GM23338 (cell line): ENCODE data around the gene MITF. TPM values are rescaled to one million over a fixed set of nuclear protein-coding genes. Genes with fewer than 3 reads are reported as not detected.

ENCODE experiments used
- ATAC-seq: fragments of 200-7000 bp; cut with Tn5 transposase; 3 replicates; pipeline ENCODE4 v1.9.1; 2020
- DNase-seq: peaks from one replicate; pipeline ENCODE4 v3.0.0-alpha.2; 2015; ENCODE audit warnings: low spot score
- H2AFZ ChIP-seq: fragments of 200-600 bp; sonication (generic); 2 replicates; pipeline ENCODE4 v1.8.0; 2016; ENCODE audit warnings: antibody characterized with exemption, mild to moderate bottlenecking, moderate library complexity
- H3F3A ChIP-seq: fragments of 200-600 bp; sonication (generic); replicated peaks from 2 replicates; pipeline ENCODE4 v1.8.0; 2017; ENCODE audit warnings: antibody characterized with exemption, mixed run types, low read depth
- H3K27ac ChIP-seq: fragments of 200-600 bp; sonication (generic); 2 replicates; pipeline ENCODE4 v1.6.1; 2016; ENCODE audit warnings: low read depth
- H3K27me3 ChIP-seq: fragments of 200-600 bp; sonication (generic); 2 replicates; pipeline ENCODE4 v1.8.0; 2016; ENCODE audit warnings: mild to moderate bottlenecking, mixed run types, moderate library complexity; ENCODE audit not compliant: insufficient read depth
- H3K36me3 ChIP-seq: fragments of 200-600 bp; sonication (generic); 2 replicates; pipeline ENCODE4 v1.8.0; 2016; ENCODE audit warnings: mild to moderate bottlenecking; ENCODE audit not compliant: insufficient read depth
- H3K4me1 ChIP-seq: fragments of 200-600 bp; sonication (generic); 2 replicates; pipeline ENCODE4 v1.8.0; 2016; ENCODE audit warnings: mild to moderate bottlenecking, moderate library complexity; ENCODE audit not compliant: insufficient read depth
- H3K4me2 ChIP-seq: fragments of 200-600 bp; sonication (generic); 2 replicates; pipeline ENCODE4 v1.7.1; 2017; ENCODE audit warnings: mixed run types
- H3K4me3 ChIP-seq: fragments of 200-600 bp; sonication (generic); 2 replicates; pipeline ENCODE4 v1.6.1; 2016; ENCODE audit warnings: mixed run types
- H3K79me2 ChIP-seq: fragments of 200-600 bp; sonication (generic); replicated peaks from 2 replicates; pipeline ENCODE4 v1.8.0; 2017; ENCODE audit warnings: mild to moderate bottlenecking; ENCODE audit not compliant: insufficient read depth
- H3K9me2 ChIP-seq: fragments of 200-600 bp; sonication (generic); 2 replicates; pipeline ENCODE4 v1.8.0; 2017; ENCODE audit not compliant: insufficient read depth
- H4K20me1 ChIP-seq: fragments of 200-600 bp; sonication (generic); replicated peaks from 2 replicates; pipeline ENCODE4 v1.8.0; 2017; ENCODE audit warnings: mild to moderate bottlenecking; ENCODE audit not compliant: insufficient read depth
- H3K27ac Mint-ChIP-seq: 2 replicates; pipeline ENCODE4 v1.8.0; 2020; ENCODE audit warnings: inconsistent platforms, mild to moderate bottlenecking, moderate library complexity, mixed read lengths
- H3K27me3 Mint-ChIP-seq: 3 replicates; pipeline ENCODE4 v1.8.0; 2022; ENCODE audit warnings: low read depth, mild to moderate bottlenecking, moderate library complexity, mixed read lengths, inconsistent platforms; ENCODE audit not compliant: insufficient read depth, poor library complexity
- H3K36me3 Mint-ChIP-seq: 3 replicates; pipeline ENCODE4 v1.8.0; 2021; ENCODE audit warnings: low read depth, mild to moderate bottlenecking, inconsistent platforms, moderate library complexity, mixed read lengths
- H3K4me1 Mint-ChIP-seq: 3 replicates; pipeline ENCODE4 v1.8.0; 2020; ENCODE audit warnings: mild to moderate bottlenecking, inconsistent platforms, mixed read lengths
- H3K4me3 Mint-ChIP-seq: 3 replicates; pipeline ENCODE4 v1.8.0; 2021; ENCODE audit warnings: moderate library complexity, mild to moderate bottlenecking, inconsistent platforms, mixed read lengths
- H3K9me3 Mint-ChIP-seq: 3 replicates; pipeline ENCODE4 v1.8.0; 2020; ENCODE audit warnings: moderate library complexity, mild to moderate bottlenecking, inconsistent platforms, mixed read lengths
- CREB1 ChIP-seq: fragments of 250-450 bp; sonication (Bioruptor Pico); IDR thresholded peaks from 2 replicates; pipeline ENCODE4 v1.5.0; 2020; ENCODE audit warnings: low read depth, mild to moderate bottlenecking, moderate library complexity
- EZH2 ChIP-seq: fragments of 200-600 bp; sonication (generic); IDR thresholded peaks from one replicate; pipeline ENCODE4 v1.8.0; 2017; ENCODE audit warnings: antibody characterized with exemption, mild to moderate bottlenecking, low read depth; ENCODE audit not compliant: unreplicated experiment
- JUNB ChIP-seq: IDR thresholded peaks from one replicate; pipeline ENCODE4 v1.6.1; 2016; ENCODE audit warnings: antibody characterized with exemption; ENCODE audit not compliant: unreplicated experiment
- NANOG ChIP-seq: IDR thresholded peaks from 2 replicates; pipeline ENCODE4 v1.6.1; 2016; ENCODE audit warnings: antibody characterized with exemption, borderline replicate concordance
- POLR2AphosphoS5 ChIP-seq: IDR thresholded peaks from 2 replicates; pipeline ENCODE4 v1.6.1; 2016; ENCODE audit warnings: antibody characterized with exemption, low read depth
- STAT1 ChIP-seq: IDR thresholded peaks from one replicate; pipeline ENCODE4 v1.6.1; 2016; ENCODE audit warnings: antibody characterized with exemption; ENCODE audit not compliant: unreplicated experiment
- ZNF114 ChIP-seq: fragments of 250-450 bp; sonication (Bioruptor Pico); IDR thresholded peaks from 2 replicates; pipeline ENCODE4 v1.5.0; 2020; ENCODE audit warnings: mild to moderate bottlenecking, moderate library complexity
- ZNF331 ChIP-seq: fragments of 250-450 bp; sonication (Bioruptor Pico); IDR thresholded peaks from 2 replicates; pipeline ENCODE4 v1.5.0; 2020; ENCODE audit warnings: low read depth, mild to moderate bottlenecking, moderate library complexity
- polyA plus RNA-seq: library from polyadenylated mRNA; unstranded; fragments of >200 nt; fragmentation: Nextera tagmentation; extraction: Ambion mirVana; gene quantifications from 2 replicates; pipeline ENCODE4 v1.2.1, GENCODE V29; 2016
- total RNA-seq: library from RNA; depleted of rRNA; stranded (reverse); fragments of >200 nt; shearing (Covaris generic); gene quantifications from 2 replicates; pipeline ENCODE4 v1.2.3, GENCODE V29; 2014
- TF ChIP-seq, protein P1 (sequence below), 2 experiments: fragments of 200-600 bp in 1 of 2; sonication (generic) in 1 of 2; conservative IDR thresholded peaks; 2 replicates each; pipeline versions ENCODE4 v1.5.1 to v1.6.1; 2016 to 2017; ENCODE audit warnings: antibody characterized with exemption in 2 of 2, low read depth in 2 of 2, mild to moderate bottlenecking in 2 of 2, moderate library complexity in 1 of 2
- TF ChIP-seq, protein P2 (sequence below): fragments of 250-450 bp; sonication (Bioruptor Pico); IDR thresholded peaks from 2 replicates; pipeline ENCODE4 v1.5.0; 2020; ENCODE audit warnings: mild to moderate bottlenecking, moderate library complexity

Gene MITF
- total and polyA plus RNA-seq, 2 experiments from 2014 or later: 1.9 to 2.4 TPM

DNA sequence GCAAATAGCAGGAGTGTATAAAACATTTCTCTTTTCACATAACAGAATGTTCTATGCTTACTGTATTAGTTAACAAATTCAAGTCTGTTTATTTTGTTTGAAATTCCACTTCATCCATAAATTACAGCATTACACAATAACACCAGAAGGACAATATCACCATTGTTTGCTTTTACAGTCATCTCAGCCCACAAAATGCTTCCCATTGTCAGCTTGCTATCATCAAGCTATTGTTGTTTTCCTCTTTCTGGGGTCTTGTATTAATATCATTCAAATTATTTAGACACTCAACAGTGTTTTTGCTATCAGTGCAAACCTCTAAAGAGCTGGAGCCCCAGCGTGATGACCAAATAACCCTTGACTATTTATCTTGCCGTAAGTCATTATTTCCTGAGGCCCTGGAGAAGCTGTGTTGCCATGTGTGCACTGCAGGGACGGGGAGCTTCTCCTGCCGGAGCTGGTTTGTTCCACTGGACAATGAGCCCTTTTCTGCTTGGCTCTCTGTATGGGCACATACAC lies 261.4 kb downstream of the MITF start:
- no peak overlapping the region for H3K27ac ChIP-seq
- H3K36me3 ChIP-seq: no peaks in the 10 kb centered on the region
- H3K79me2 ChIP-seq: no peaks in the 10 kb centered on the region
- DNase-seq (no peak), ATAC-seq (no peak)
- H3K4me2 ChIP-seq: no peak overlapping the region
- no peaks in the 10 kb centered on the region for H3F3A ChIP-seq
- Mint-ChIP-seq H3K27me3 (peaks cover 4% of the 10 kb centered on the region), H3K36me3 (no peaks in the 10 kb centered on the region), H3K27ac (no peak overlapping the region), H3K9me3 (no peaks in the 10 kb centered on the region), H3K4me3 (no peak overlapping the region), H3K4me1 (peaks cover 26% of the 10 kb centered on the region)
- no peaks in the 10 kb centered on the region for H3K27me3 ChIP-seq
- TF ChIP-seq CREB1 (CRISPR knock-in tag) (no peak), POLR2AphosphoS5 (no peak), NANOG (no peak), EZH2 (no peak), ZNF114 (CRISPR knock-in tag) (no peak)
- TF ChIP-seq, protein P1, sequence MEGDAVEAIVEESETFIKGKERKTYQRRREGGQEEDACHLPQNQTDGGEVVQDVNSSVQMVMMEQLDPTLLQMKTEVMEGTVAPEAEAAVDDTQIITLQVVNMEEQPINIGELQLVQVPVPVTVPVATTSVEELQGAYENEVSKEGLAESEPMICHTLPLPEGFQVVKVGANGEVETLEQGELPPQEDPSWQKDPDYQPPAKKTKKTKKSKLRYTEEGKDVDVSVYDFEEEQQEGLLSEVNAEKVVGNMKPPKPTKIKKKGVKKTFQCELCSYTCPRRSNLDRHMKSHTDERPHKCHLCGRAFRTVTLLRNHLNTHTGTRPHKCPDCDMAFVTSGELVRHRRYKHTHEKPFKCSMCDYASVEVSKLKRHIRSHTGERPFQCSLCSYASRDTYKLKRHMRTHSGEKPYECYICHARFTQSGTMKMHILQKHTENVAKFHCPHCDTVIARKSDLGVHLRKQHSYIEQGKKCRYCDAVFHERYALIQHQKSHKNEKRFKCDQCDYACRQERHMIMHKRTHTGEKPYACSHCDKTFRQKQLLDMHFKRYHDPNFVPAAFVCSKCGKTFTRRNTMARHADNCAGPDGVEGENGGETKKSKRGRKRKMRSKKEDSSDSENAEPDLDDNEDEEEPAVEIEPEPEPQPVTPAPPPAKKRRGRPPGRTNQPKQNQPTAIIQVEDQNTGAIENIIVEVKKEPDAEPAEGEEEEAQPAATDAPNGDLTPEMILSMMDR (conservative IDR thresholded peaks at IDR 0.05; ENCODE audit: low read depth in 2 of 2): no peak
- 0 out of 2 replicates have a peak, but pooled peaks cover 3% of the 10 kb centered on the region for H3K4me1 ChIP-seq
- no peaks in the 10 kb centered on the region for H3K9me2 ChIP-seq
- H4K20me1 ChIP-seq: no peaks in the 10 kb centered on the region
- H3K4me3 ChIP-seq: no peak overlapping the region
- H2AFZ ChIP-seq: no peak overlapping the region

DNA sequence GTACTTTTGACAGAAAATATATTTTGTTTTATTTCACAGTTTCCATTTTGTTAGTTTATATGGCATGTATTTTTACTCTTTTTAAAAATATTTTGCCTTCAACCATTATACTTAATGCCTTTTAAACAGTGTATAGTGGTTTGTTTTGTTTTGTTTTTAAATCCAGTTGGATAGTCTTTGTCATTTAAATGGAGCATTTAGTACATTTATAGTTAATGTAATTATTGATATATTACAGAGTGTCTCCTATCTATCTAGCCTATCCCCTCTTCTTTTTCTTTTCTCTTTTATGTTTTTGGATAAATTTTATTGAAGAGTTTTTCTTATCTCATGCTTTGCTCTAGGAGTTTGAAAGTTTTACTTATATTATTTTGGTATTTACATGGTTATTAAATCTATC lies 263.9 kb downstream of the MITF start:
- no peaks in the 10 kb centered on the region for H4K20me1 ChIP-seq
- no peaks in the 10 kb centered on the region for H3K9me2 ChIP-seq
- no peaks in the 10 kb centered on the region for H3K4me1 ChIP-seq
- Mint-ChIP-seq H3K27ac (no peak overlapping the region), H3K36me3 (no peaks in the 10 kb centered on the region; the same call in 2 of the 3 replicates), H3K4me1 (peaks cover 15% of the 10 kb centered on the region), H3K27me3 (peaks cover 5% of the 10 kb centered on the region), H3K9me3 (peaks cover 9% of the 10 kb centered on the region; the same call in 2 of the 3 replicates), H3K4me3 (no peak overlapping the region)
- H3K36me3 ChIP-seq: no peaks in the 10 kb centered on the region
- H3K27me3 ChIP-seq: no peaks in the 10 kb centered on the region
- H3K4me2 ChIP-seq: no peak overlapping the region
- ATAC-seq (no peak), DNase-seq (no peak)
- no peaks in the 10 kb centered on the region for H3K79me2 ChIP-seq
- no peak overlapping the region for H3K27ac ChIP-seq
- no peak overlapping the region for H3K4me3 ChIP-seq
- H2AFZ ChIP-seq: no peak overlapping the region
- H3F3A ChIP-seq: no peaks in the 10 kb centered on the region
- TF ChIP-seq EZH2: no peak
- no peak for TF ChIP-seq STAT1
- TF ChIP-seq, protein P1 (conservative IDR thresholded peaks at IDR 0.05; ENCODE audit: low read depth in 2 of 2): no peak
- TF ChIP-seq, protein P2, sequence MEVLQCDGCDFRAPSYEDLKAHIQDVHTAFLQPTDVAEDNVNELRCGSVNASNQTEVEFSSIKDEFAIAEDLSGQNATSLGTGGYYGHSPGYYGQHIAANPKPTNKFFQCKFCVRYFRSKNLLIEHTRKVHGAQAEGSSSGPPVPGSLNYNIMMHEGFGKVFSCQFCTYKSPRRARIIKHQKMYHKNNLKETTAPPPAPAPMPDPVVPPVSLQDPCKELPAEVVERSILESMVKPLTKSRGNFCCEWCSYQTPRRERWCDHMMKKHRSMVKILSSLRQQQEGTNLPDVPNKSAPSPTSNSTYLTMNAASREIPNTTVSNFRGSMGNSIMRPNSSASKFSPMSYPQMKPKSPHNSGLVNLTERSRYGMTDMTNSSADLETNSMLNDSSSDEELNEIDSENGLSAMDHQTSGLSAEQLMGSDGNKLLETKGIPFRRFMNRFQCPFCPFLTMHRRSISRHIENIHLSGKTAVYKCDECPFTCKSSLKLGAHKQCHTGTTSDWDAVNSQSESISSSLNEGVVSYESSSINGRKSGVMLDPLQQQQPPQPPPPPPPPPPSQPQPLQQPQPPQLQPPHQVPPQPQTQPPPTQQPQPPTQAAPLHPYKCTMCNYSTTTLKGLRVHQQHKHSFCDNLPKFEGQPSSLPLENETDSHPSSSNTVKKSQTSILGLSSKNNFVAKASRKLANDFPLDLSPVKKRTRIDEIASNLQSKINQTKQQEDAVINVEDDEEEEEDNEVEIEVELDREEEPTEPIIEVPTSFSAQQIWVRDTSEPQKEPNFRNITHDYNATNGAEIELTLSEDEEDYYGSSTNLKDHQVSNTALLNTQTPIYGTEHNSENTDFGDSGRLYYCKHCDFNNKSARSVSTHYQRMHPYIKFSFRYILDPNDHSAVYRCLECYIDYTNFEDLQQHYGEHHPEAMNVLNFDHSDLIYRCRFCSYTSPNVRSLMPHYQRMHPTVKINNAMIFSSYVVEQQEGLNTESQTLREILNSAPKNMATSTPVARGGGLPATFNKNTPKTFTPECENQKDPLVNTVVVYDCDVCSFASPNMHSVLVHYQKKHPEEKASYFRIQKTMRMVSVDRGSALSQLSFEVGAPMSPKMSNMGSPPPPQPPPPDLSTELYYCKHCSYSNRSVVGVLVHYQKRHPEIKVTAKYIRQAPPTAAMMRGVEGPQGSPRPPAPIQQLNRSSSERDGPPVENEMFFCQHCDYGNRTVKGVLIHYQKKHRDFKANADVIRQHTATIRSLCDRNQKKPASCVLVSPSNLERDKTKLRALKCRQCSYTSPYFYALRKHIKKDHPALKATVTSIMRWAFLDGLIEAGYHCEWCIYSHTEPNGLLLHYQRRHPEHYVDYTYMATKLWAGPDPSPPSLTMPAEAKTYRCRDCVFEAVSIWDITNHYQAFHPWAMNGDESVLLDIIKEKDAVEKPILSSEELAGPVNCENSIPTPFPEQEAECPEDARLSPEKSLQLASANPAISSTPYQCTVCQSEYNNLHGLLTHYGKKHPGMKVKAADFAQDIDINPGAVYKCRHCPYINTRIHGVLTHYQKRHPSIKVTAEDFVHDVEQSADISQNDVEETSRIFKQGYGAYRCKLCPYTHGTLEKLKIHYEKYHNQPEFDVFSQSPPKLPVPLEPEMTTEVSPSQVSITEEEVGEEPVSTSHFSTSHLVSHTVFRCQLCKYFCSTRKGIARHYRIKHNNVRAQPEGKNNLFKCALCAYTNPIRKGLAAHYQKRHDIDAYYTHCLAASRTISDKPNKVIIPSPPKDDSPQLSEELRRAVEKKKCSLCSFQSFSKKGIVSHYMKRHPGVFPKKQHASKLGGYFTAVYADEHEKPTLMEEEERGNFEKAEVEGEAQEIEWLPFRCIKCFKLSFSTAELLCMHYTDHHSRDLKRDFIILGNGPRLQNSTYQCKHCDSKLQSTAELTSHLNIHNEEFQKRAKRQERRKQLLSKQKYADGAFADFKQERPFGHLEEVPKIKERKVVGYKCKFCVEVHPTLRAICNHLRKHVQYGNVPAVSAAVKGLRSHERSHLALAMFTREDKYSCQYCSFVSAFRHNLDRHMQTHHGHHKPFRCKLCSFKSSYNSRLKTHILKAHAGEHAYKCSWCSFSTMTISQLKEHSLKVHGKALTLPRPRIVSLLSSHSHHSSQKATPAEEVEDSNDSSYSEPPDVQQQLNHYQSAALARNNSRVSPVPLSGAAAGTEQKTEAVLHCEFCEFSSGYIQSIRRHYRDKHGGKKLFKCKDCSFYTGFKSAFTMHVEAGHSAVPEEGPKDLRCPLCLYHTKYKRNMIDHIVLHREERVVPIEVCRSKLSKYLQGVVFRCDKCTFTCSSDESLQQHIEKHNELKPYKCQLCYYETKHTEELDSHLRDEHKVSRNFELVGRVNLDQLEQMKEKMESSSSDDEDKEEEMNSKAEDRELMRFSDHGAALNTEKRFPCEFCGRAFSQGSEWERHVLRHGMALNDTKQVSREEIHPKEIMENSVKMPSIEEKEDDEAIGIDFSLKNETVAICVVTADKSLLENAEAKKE: no peak
- TF ChIP-seq CREB1 (CRISPR knock-in tag): no peak
- TF ChIP-seq POLR2AphosphoS5: no peak
- no peak for TF ChIP-seq ZNF331 (CRISPR knock-in tag)
- TF ChIP-seq JUNB: no peak
